Transverse colon (tissue), 3 donors: ENCODE results near the gene CDON.

Experiments used
- POLR2A ChIP-seq: fragments of 450-650 bp; IDR thresholded peaks from one replicate; pipeline ENCODE4 v1.6.1; 2016; ENCODE audit warnings: antibody characterized with exemption, mild to moderate bottlenecking, moderate library complexity
- TF ChIP-seq, protein P1 (sequence below), 5 experiments: fragments of 200-600 bp in 3 of 5; fragments of 450-650 bp in 2 of 5; sonication (generic) in 3 of 5; IDR thresholded peaks; 1 replicate in 2 of 5; 2 replicates in 3 of 5; pipeline ENCODE4 v1.5.1; 2016 to 2017; ENCODE audit warnings: antibody characterized with exemption in 5 of 5, inconsistent platforms in 3 of 5, mild to moderate bottlenecking in 2 of 5, moderate library complexity in 1 of 5

DNA sequence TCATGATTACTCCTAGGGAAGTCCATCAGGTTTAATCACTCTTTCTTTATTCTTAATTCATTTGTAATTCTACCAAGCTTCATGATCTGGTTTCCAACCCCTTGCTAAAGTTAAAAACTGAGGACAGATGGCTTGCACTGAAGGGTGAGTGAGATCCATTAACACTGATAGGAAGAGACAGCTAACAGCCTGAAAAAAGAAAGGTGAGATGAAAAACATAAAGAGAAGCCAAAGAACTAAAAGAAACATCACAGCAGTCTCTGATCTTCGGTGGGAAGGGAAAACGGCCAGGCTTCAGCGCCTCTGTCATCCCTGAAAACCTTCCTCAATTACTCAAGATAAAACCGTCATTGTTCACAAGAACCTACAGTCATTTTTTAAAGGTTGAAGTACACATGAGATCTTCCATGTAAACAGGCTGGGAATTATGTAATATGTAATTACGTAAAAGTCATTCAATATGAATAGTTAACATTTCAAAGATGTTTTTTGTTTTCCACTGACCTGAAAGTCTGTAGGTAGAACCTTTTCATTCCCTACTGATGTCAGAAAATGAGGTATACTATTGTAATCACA, 75.5 kb downstream of the CDON start:
- TF ChIP-seq POLR2A = no peak
- TF ChIP-seq, protein P1, sequence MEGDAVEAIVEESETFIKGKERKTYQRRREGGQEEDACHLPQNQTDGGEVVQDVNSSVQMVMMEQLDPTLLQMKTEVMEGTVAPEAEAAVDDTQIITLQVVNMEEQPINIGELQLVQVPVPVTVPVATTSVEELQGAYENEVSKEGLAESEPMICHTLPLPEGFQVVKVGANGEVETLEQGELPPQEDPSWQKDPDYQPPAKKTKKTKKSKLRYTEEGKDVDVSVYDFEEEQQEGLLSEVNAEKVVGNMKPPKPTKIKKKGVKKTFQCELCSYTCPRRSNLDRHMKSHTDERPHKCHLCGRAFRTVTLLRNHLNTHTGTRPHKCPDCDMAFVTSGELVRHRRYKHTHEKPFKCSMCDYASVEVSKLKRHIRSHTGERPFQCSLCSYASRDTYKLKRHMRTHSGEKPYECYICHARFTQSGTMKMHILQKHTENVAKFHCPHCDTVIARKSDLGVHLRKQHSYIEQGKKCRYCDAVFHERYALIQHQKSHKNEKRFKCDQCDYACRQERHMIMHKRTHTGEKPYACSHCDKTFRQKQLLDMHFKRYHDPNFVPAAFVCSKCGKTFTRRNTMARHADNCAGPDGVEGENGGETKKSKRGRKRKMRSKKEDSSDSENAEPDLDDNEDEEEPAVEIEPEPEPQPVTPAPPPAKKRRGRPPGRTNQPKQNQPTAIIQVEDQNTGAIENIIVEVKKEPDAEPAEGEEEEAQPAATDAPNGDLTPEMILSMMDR (IDR thresholded peaks at IDR 0.05) = no peak
